GM12864 (cell line): ENCODE data around the gene TMEM196.
"Not testable (repeated sequence)": the region's sequence is repeated elsewhere in the genome, so short reads cannot be mapped to it uniquely, and the experiment has no call there.

Experiments
- DNase-seq: peaks from one replicate; pipeline ENCODE4 v3.0.0-alpha.2; 2011; ENCODE audit warnings: low read depth
- H3K4me3 ChIP-seq: 2 replicates; pipeline ENCODE4 v1.5.1; 2011; ENCODE audit warnings: mild to moderate bottlenecking, low read depth, low read length, control low read depth
- TF ChIP-seq, protein P1 (sequence below): IDR thresholded peaks from 2 replicates; pipeline ENCODE4 v1.5.1; 2011; ENCODE audit warnings: low read depth, mild to moderate bottlenecking, moderate library complexity, low read length, control low read depth, inconsistent platforms; ENCODE audit errors: missing control alignments

TMEM196 gene

GRCh38 chr7:19692111-19692828 lies 81.1 kb downstream of the TMEM196 start:
- TF ChIP-seq, protein P1, sequence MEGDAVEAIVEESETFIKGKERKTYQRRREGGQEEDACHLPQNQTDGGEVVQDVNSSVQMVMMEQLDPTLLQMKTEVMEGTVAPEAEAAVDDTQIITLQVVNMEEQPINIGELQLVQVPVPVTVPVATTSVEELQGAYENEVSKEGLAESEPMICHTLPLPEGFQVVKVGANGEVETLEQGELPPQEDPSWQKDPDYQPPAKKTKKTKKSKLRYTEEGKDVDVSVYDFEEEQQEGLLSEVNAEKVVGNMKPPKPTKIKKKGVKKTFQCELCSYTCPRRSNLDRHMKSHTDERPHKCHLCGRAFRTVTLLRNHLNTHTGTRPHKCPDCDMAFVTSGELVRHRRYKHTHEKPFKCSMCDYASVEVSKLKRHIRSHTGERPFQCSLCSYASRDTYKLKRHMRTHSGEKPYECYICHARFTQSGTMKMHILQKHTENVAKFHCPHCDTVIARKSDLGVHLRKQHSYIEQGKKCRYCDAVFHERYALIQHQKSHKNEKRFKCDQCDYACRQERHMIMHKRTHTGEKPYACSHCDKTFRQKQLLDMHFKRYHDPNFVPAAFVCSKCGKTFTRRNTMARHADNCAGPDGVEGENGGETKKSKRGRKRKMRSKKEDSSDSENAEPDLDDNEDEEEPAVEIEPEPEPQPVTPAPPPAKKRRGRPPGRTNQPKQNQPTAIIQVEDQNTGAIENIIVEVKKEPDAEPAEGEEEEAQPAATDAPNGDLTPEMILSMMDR: no peak
- no peak overlapping the region for H3K4me3 ChIP-seq

DNA sequence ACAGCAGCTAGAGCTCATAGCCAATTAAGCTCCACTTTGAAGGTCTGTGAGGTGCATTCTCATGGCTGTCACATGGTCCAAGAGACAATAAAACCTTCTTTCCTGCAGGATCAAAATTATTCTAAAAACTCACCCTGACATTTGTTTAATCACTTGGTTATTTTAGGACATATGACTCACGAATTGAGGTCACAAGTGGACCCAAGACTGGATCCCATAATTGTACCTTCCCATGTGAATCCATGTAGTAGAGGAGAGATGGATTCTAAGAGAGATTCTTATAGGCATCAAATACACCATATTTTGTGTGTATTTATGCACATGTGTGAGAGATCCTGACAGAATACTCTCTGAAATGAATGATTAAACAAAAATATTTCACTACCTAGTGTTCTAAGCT lies 82.7 kb downstream of the TMEM196 start:
- TF ChIP-seq, protein P1: no peak
- DNase-seq: no peak
- no peak overlapping the region for H3K4me3 ChIP-seq

More at GRCh38 chr7:19692111-19692828, 81.1 kb downstream of the TMEM196 start:
- DNase-seq: no peak

GRCh38 chr7:19689130-19689529 lies 84.3 kb downstream of the TMEM196 start:
- DNase-seq, H3K4me3 ChIP-seq: not testable (repeated sequence)

GRCh38 chr7:19681596-19681995 lies 91.8 kb downstream of the TMEM196 start:
- DNase-seq: no peak
- no peak overlapping the region for H3K4me3 ChIP-seq
- TF ChIP-seq, protein P1: no peak

- TF ChIP-seq, protein P1: no peak
- DNase-seq: no peak
- H3K4me3 ChIP-seq: no peak overlapping the region
These were observed 96.2 kb downstream of the TMEM196 start for GRCh38 chr7:19677180-19677579.

GRCh38 chr7:19675816-19676215 lies 97.6 kb downstream of the TMEM196 start:
- TF ChIP-seq, protein P1: no peak
- DNase-seq: no peak
- no peak overlapping the region for H3K4me3 ChIP-seq

DNA sequence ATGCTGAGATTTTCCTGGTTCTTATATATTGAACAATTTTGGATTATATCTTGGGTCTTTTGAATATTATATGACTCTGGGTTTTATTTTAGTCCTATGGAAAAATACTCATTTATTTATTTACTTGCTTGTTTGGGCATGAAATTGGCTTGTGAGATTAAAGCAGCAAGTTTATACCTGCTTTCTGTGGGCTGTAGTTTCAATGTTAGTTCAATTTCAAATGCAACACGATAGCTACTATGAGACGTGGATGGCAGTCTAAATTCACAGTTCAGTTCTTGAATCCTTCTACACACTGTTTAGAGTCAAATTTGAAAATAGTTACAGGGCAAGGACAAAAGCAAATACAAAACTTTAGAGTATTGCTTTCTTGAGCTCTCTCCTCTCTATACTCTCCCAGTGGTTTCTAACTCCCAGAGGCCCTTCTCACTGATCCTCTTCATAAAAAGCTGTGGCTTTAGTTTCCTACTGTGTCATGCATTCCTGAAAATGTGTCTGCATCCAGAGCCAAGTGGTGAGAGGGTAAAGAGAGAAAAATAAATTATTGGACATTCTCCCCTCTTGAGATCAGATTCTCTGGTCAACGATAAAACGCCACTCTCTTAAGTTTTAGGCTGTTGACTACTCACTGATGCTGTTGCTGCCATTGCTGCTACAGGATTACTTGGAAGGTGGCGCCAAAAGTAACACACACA lies 99.0 kb downstream of the TMEM196 start:
- DNase-seq: no peak
- TF ChIP-seq, protein P1: no peak
- no peak overlapping the region for H3K4me3 ChIP-seq
